GM23338 (cell line): ENCODE results near the gene AREL1.

Experiments used
- CREB1 ChIP-seq: fragments of 250-450 bp; sonication (Bioruptor Pico); IDR thresholded peaks from 2 replicates; pipeline ENCODE4 v1.5.0; 2020; ENCODE audit warnings: low read depth, mild to moderate bottlenecking, moderate library complexity
- CTCF ChIP-seq, 2 experiments: fragments of 200-600 bp in 1 of 2; sonication (generic) in 1 of 2; conservative IDR thresholded peaks; 2 replicates each; pipeline versions ENCODE4 v1.5.1 to v1.6.1; 2016 to 2017; ENCODE audit warnings: antibody characterized with exemption in 2 of 2, low read depth in 2 of 2, mild to moderate bottlenecking in 2 of 2, moderate library complexity in 1 of 2
- EZH2 ChIP-seq: fragments of 200-600 bp; sonication (generic); IDR thresholded peaks from one replicate; pipeline ENCODE4 v1.8.0; 2017; ENCODE audit warnings: antibody characterized with exemption, mild to moderate bottlenecking, low read depth; ENCODE audit not compliant: unreplicated experiment
- EZH2phosphoT487 ChIP-seq: fragments of 200-600 bp; sonication (generic); IDR thresholded peaks from one replicate; pipeline ENCODE4 v1.8.1; 2018; ENCODE audit warnings: antibody characterized with exemption; ENCODE audit not compliant: unreplicated experiment
- POLR2AphosphoS5 ChIP-seq: IDR thresholded peaks from 2 replicates; pipeline ENCODE4 v1.6.1; 2016; ENCODE audit warnings: antibody characterized with exemption, low read depth

GRCh38 chr14:74669256-74669655 lies 43.6 kb downstream of the AREL1 start:
- TF ChIP-seq EZH2 (no peak), CTCF (conservative IDR thresholded peaks at IDR 0.05; ENCODE audit: low read depth in 2 of 2) (no peak), POLR2AphosphoS5 (no peak), EZH2phosphoT487 (no peak), CREB1 (CRISPR knock-in tag) (no peak)
